HepG2 (cell line): ENCODE data around the gene ATP11A. TPM values are rescaled to one million over a fixed set of nuclear protein-coding genes. Genes with fewer than 3 reads are reported as not detected.

Source experiments
- ARNT2 ChIP-seq: sonication (generic); formaldehyde crosslinking; IDR thresholded peaks from 2 replicates; pipeline ENCODE4 v1.8.0; 2022; ENCODE audit warnings: mild to moderate bottlenecking, low read depth, missing genetic modification reagents, moderate library complexity
- GPBP1L1 ChIP-seq: sonication (generic); formaldehyde crosslinking; IDR thresholded peaks from 2 replicates; pipeline ENCODE4 v1.5.0; 2020; ENCODE audit warnings: mild to moderate bottlenecking, missing genetic modification reagents
- MBNL3 ChIP-seq: fragments of 250-450 bp; sonication (Bioruptor Pico); conservative IDR thresholded peaks from 2 replicates; pipeline ENCODE4 v1.8.0; 2022; ENCODE audit warnings: mild to moderate bottlenecking, inconsistent platforms
- MED1 ChIP-seq: sonication (generic); formaldehyde crosslinking; IDR thresholded peaks from 2 replicates; pipeline ENCODE4 v1.4.0; 2020; ENCODE audit warnings: missing genetic modification reagents
- MZF1 ChIP-seq: sonication (generic); formaldehyde crosslinking; IDR thresholded peaks from 2 replicates; pipeline ENCODE4 v1.8.1; 2023; ENCODE audit warnings: mild to moderate bottlenecking, missing genetic modification reagents, borderline replicate concordance
- PCBP1 ChIP-seq: fragments of 200-400 bp; formaldehyde crosslinking; IDR thresholded peaks from 2 replicates; pipeline ENCODE4 v1.6.1; 2017; ENCODE audit warnings: mild to moderate bottlenecking, low read depth, low read length, borderline replicate concordance
- RFXANK ChIP-seq: IDR thresholded peaks from 2 replicates; pipeline ENCODE4 v1.6.1; 2016
- SATB2 ChIP-seq: sonication (generic); formaldehyde crosslinking; IDR thresholded peaks from 2 replicates; pipeline ENCODE4 v1.5.0; 2020; ENCODE audit warnings: missing genetic modification reagents
- SIN3A ChIP-seq: IDR thresholded peaks from 2 replicates; pipeline ENCODE4 v1.6.1; 2011; ENCODE audit warnings: low read depth, mild to moderate bottlenecking, control low read depth, low read length, borderline replicate concordance
- SKIL ChIP-seq: sonication (generic); formaldehyde crosslinking; IDR thresholded peaks from 2 replicates; pipeline ENCODE4 v1.8.0; 2022; ENCODE audit warnings: missing genetic modification reagents, mild to moderate bottlenecking, moderate library complexity, borderline replicate concordance
- SMAD3 ChIP-seq: sonication (generic); formaldehyde crosslinking; IDR thresholded peaks from 2 replicates; pipeline ENCODE4 v1.4.0; 2020; ENCODE audit warnings: missing genetic modification reagents
- ZNF550 ChIP-seq: sonication (generic); formaldehyde crosslinking; IDR thresholded peaks from 2 replicates; pipeline ENCODE4 v1.4.0; 2020; ENCODE audit warnings: mild to moderate bottlenecking, missing genetic modification reagents, borderline replicate concordance
- polyA plus RNA-seq, 8 experiments: library from polyadenylated mRNA; depleted of rRNA in 3 of 8; stranded (reverse) in 7 of 8; unstranded in 1 of 8; fragments of >200 nt; fragmentation: Illumina TruSeq in 4 of 8; extraction: Trizol in 4 of 8; gene quantifications; 2 replicates each; pipeline versions ENCODE4 v1.2.1 to v1.2.3, GENCODE V29; 2011 to 2016; ENCODE audit warnings: low read depth in 4 of 8, missing spikeins in 1 of 8, mixed read lengths in 1 of 8; ENCODE audit not compliant: insufficient read depth in 1 of 8
- total RNA-seq, 5 experiments: library from RNA; depleted of rRNA; stranded (reverse); fragments of >200 nt; fragmentation: Illumina TruSeq; extraction: Trizol; gene quantifications; 2 replicates each; pipeline ENCODE4 v1.2.3, GENCODE V29; 2016; ENCODE audit warnings: low read depth in 1 of 5
- TF ChIP-seq, protein P1 (sequence below): sonication (generic); formaldehyde crosslinking; IDR thresholded peaks from 2 replicates; pipeline ENCODE4 v1.8.1; 2023; ENCODE audit warnings: mild to moderate bottlenecking, moderate library complexity, missing genetic modification reagents
- TF ChIP-seq, protein P2 (sequence below): sonication (generic); formaldehyde crosslinking; IDR thresholded peaks from 2 replicates; pipeline ENCODE4 v1.4.0; 2020; ENCODE audit warnings: low read depth, missing genetic modification reagents
- TF ChIP-seq, protein P3 (sequence below): sonication (generic); formaldehyde crosslinking; IDR thresholded peaks from 2 replicates; pipeline ENCODE4 v1.8.0; 2022; ENCODE audit warnings: mild to moderate bottlenecking, missing genetic modification reagents

The ATP11A gene
- total and polyA plus RNA-seq, 2 of the 13 experiments (the other 11 are each of a cell fraction or from before 2014, with no cell fraction given), result 18.4 to 20.1 TPM

DNA sequence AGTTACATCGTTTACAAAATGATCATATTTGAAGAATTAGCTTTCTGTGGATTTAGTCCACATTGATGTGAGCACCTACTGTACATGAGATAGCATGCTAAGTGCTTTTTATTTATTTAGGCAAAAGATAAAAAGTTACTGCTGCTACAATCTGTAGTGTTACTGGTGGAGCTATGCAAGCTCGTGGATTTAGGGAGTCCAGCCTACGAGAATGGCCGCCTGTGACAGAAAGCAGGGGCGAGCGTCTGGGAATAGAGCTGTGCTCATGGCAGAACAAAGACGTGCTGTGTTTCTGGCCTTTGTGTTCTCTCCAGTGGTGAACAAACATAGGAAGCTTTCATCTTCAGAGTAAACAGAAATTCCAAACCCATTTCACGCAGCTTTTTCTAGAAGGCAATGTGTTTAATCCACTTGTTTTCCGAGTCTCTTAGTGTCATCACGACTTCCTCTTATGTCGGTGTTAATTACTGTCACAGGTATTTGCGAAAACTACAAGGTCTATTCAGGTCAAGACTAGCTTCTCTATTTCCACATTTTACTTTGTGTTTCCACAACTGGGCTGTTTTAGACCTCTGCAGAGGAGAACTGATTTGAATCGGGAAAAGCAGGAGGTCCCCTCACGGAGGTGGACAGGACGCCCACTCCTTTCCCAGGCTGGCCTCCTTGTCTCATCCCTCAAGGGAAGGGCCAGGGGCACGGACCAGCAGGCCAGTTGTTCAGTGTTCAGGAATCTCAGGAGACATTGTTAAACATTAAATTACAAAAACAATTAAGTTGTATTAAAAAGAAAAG is 67.3 kb downstream of the ATP11A start (continued):
- TF ChIP-seq GPBP1L1 (CRISPR knock-in tag) (no peak), ZNF550 (CRISPR knock-in tag) (no peak), SIN3A (no peak), SATB2 (CRISPR knock-in tag) (0 out of 2 replicates have a peak, but pooled peaks have one; percentile 38), RFXANK (CRISPR knock-in tag) (no peak), SKIL (peak; percentile 79), MED1 (CRISPR knock-in tag) (peak; percentile 92), MBNL3 (CRISPR knock-in tag) (no peak), ARNT2 (CRISPR knock-in tag) (no peak), PCBP1 (no peak), SMAD3 (CRISPR knock-in tag) (peak; percentile 42; the same call in 1 of the 2 replicates), MZF1 (CRISPR knock-in tag) (no peak)
- TF ChIP-seq, protein P1, sequence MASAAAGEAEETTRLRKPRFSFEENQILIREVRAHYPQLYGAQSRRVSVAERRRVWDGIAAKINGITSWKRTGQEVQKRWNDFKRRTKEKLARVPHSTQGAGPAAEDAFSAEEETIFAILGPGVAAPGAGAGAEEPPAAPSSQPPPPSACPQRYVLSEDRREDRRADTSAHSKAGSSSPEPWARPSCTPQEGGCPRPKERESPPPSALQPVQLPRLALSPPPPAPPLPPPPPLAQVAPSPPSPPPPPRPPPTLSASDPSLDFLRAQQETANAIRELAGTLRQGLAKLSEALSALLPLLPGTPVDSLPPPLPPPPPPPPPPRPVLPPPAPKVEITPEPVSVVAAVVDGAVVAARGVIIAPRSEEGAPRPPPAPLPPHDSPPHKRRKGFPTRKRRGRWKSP, result peak; percentile 76; the same call in 1 of the 2 replicates
- TF ChIP-seq, protein P2, sequence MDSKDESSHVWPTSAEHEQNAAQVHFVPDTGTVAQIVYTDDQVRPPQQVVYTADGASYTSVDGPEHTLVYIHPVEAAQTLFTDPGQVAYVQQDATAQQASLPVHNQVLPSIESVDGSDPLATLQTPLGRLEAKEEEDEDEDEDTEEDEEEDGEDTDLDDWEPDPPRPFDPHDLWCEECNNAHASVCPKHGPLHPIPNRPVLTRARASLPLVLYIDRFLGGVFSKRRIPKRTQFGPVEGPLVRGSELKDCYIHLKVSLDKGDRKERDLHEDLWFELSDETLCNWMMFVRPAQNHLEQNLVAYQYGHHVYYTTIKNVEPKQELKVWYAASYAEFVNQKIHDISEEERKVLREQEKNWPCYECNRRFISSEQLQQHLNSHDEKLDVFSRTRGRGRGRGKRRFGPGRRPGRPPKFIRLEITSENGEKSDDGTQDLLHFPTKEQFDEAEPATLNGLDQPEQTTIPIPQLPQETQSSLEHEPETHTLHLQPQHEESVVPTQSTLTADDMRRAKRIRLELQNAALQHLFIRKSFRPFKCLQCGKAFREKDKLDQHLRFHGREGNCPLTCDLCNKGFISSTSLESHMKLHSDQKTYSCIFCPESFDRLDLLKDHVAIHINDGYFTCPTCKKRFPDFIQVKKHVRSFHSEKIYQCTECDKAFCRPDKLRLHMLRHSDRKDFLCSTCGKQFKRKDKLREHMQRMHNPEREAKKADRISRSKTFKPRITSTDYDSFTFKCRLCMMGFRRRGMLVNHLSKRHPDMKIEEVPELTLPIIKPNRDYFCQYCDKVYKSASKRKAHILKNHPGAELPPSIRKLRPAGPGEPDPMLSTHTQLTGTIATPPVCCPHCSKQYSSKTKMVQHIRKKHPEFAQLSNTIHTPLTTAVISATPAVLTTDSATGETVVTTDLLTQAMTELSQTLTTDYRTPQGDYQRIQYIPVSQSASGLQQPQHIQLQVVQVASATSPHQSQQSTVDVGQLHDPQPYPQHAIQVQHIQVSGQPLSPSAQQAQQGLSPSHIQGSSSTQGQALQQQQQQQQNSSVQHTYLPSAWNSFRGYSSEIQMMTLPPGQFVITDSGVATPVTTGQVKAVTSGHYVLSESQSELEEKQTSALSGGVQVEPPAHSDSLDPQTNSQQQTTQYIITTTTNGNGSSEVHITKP (CRISPR knock-in tag), result no peak
- TF ChIP-seq, protein P3, sequence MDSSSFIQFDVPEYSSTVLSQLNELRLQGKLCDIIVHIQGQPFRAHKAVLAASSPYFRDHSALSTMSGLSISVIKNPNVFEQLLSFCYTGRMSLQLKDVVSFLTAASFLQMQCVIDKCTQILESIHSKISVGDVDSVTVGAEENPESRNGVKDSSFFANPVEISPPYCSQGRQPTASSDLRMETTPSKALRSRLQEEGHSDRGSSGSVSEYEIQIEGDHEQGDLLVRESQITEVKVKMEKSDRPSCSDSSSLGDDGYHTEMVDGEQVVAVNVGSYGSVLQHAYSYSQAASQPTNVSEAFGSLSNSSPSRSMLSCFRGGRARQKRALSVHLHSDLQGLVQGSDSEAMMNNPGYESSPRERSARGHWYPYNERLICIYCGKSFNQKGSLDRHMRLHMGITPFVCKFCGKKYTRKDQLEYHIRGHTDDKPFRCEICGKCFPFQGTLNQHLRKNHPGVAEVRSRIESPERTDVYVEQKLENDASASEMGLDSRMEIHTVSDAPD (CRISPR knock-in tag), result no peak; the same call in 1 of the 2 replicates
